ENCODE data around the gene PASK.

The PASK gene

GRCh38 chr2:241126771-241127202 lies 22.5 kb downstream of the PASK start:
- no peak for DNase-seq (ENCODE audit: low spot score)
- no peak for FAIRE-seq

GRCh38 chr2:241126201-241126611 lies 23.1 kb downstream of the PASK start:
- FAIRE-seq (no peak), DNase-seq (ENCODE audit: low spot score) (no peak)

- DNase-seq (ENCODE audit: low spot score) = no peak
- FAIRE-seq = no peak
Measured at GRCh38 chr2:241125626-241126025, 23.6 kb downstream of the PASK start.

- no peak for DNase-seq (ENCODE audit: low spot score)
- FAIRE-seq = no peak
Measured at GRCh38 chr2:241123816-241124536, 25.3 kb downstream of the PASK start.

- FAIRE-seq (no peak), DNase-seq (ENCODE audit: low spot score) (no peak)
Measured at GRCh38 chr2:241122376-241123002, 26.8 kb downstream of the PASK start.

- FAIRE-seq = no peak
- no peak for DNase-seq (ENCODE audit: low spot score)
Measured at GRCh38 chr2:241121008-241121407, 28.3 kb downstream of the PASK start.

- DNase-seq (ENCODE audit: low spot score) = no peak
- FAIRE-seq = no peak
Measured at GRCh38 chr2:241120440-241120839, 28.8 kb downstream of the PASK start.

GRCh38 chr2:241118737-241119505 lies 30.4 kb downstream of the PASK start:
- no peak for FAIRE-seq

GRCh38 chr2:241116606-241117560 lies 32.4 kb downstream of the PASK start:
- no peak for DNase-seq (ENCODE audit: low spot score)
- no peak for FAIRE-seq

More at GRCh38 chr2:241118737-241119505, 30.4 kb downstream of the PASK start:
- no peak for DNase-seq (ENCODE audit: low spot score)

GRCh38 chr2:241115361-241115760 lies 33.9 kb downstream of the PASK start:
- DNase-seq (ENCODE audit: low spot score) = no peak
- FAIRE-seq = no peak

- DNase-seq (ENCODE audit: low spot score) = no peak
- FAIRE-seq = no peak
Measured at GRCh38 chr2:241114836-241115235, 34.4 kb downstream of the PASK start.

GRCh38 chr2:241112592-241112991 lies 36.7 kb downstream of the PASK start:
- no peak for DNase-seq (ENCODE audit: low spot score)
- FAIRE-seq = no peak

GRCh38 chr2:241112046-241112445 lies 37.2 kb downstream of the PASK start:
- FAIRE-seq = no peak
- DNase-seq (ENCODE audit: low spot score) = no peak

- DNase-seq (ENCODE audit: low spot score) (no peak), FAIRE-seq (no peak)
Measured at GRCh38 chr2:241111440-241111805, 37.8 kb downstream of the PASK start.

- DNase-seq (ENCODE audit: low spot score) = no peak
- FAIRE-seq = no peak
Measured at GRCh38 chr2:241110607-241111439, 38.4 kb downstream of the PASK start.

GRCh38 chr2:241110089-241110606 lies 39.1 kb downstream of the PASK start:
- FAIRE-seq (no peak), DNase-seq (ENCODE audit: low spot score) (no peak)

- FAIRE-seq (no peak), DNase-seq (ENCODE audit: low spot score) (no peak)
Measured at GRCh38 chr2:241109210-241110088, 39.8 kb downstream of the PASK start.

GRCh38 chr2:241108271-241109209 lies 40.7 kb downstream of the PASK start:
- DNase-seq (ENCODE audit: low spot score) = no peak
- no peak for FAIRE-seq

Measured in RCC 7860 (cell line).